Measurements from ENCODE around the gene ZSCAN9. TPM values are rescaled to one million over a fixed set of nuclear protein-coding genes. Genes with fewer than 3 reads are reported as not detected.

Gene ZSCAN9
- total and polyA plus RNA-seq, 2 of the 13 experiments (the other 11 are each of a cell fraction or from before 2014, with no cell fraction given): 14.6 to 17.8 TPM

DNA sequence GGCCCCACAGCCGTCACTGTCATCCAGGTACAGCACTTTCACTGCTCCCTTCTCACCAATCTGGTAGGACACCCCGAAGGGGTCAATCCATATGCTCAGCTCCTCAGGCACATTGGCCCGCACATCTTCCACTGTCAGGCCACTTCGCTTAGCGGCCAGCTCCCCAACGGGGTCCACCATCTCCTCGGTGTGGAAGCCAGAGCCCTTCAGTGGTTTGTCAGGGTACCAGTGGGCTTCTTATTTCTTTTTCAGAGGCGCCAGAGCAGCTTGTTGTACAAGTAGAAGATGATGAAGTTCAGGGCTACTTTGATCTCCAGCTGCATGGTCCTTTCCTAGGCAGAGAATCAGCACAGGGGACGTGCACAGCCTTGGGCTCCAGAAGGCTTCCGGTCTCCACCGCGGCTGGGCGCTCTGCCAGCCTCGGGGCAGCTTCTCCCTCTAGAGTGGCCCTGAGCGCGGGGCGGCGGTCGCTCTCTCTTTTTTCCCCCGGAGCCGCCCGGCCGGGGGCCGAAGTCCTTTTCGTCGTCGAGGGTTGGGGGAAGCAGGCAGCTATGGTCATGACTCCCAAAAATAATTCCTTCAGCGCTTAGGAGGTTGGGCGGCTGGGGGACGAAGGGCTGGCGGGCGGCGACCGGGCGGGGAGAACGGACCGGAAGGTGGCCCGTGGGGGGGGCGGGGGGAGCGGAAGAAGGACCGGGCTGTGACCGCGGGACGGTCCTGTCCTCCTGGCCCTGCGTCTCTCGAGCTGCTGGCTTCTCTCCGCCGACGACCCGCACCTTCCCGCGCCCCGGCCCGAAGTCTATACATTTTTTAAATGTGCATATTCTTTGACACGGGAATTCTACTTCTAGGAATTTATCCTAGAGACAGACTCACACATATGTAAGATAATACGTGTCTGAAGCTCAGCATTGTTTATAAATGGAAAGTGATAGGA lies 6.5 kb upstream of the ZSCAN9 start (continued):
- TF ChIP-seq ARNTL (CRISPR knock-in tag; IDR thresholded peaks at IDR 0.05) (no peak), GABPB1 (CRISPR knock-in tag; IDR thresholded peaks at IDR 0.05) (peak; percentile 94)

DNA sequence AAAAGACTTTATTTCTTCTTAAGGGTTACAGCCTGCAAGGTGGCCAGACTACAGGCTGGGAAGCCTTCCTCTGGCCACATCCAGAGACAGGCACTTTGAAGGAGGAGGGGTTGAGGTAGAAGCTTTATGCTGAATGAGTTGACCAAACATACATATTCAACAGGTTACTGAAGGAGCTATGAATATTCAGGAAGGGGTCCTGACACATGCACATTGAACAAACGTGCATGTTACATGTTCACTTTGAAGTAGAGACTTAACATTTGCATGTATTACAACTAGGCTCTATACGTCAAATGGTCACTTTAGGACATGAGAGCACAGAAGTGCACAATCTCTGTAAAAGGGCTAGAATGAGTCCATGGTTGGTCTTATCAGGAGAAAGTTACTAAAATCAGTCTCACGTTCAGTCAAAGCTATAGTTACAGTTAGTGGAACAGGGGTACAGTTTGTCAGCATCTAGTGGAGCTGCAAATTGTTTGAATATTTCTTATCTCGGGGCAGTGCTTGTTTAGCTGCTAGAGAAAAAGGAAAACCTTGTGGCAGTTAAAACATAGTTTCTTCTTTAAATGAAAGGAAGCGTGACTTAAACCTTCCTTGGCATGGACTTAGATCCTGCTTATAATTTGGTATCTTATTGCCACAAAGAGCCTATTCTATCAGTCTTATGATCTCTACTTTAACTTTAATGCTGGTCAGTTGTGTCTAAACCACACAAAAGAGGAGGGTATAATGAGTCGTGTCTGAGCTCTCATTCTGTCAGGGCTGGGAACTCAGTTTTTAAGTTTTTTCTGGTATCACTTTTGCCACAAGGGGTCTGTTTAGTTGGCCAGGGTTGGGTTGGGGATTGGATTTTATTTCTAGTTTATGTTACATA lies 4.6 kb upstream of the ZSCAN9 start:
- FAIRE-seq (no peak), DNase-seq (ENCODE audit: low spot score) (no peak), ATAC-seq (no peak)
- Histone ChIP-seq H3K9ac (ENCODE audit: insufficient read depth, low read depth, low read length) (no peak overlapping the region), H3K79me2 (ENCODE audit: insufficient read depth, low read length) (peaks cover 1% of the 10 kb centered on the region), H3K27ac (ENCODE audit: extremely low read length, insufficient read depth, low read length) (no peak overlapping the region), H3K4me1 (ENCODE audit: insufficient read depth, low read length) (peaks cover 54% of the 10 kb centered on the region), H4K20me1 (ENCODE audit: insufficient read depth, low read length) (no peaks in the 10 kb centered on the region), H2AFZ (ENCODE audit: low read length) (peak overlapping the region; percentile 30), H3K36me3 (replicated peaks in 1 of 2; ENCODE audit: control insufficient read depth in 1 of 2, insufficient read depth in 2 of 2, low read length in 2 of 2) (no peaks in the 10 kb centered on the region), H3K4me2 (ENCODE audit: low read depth, low read length) (peak overlapping the region; percentile 48), H3K9me3 (ENCODE audit: low read length) (no peaks in the 10 kb centered on the region), H3K27me3 (ENCODE audit: control insufficient read depth in 1 of 2, insufficient read depth in 2 of 2, low read length in 2 of 2) (no peaks in the 10 kb centered on the region; a peak in 2 of 5 replicates), H3K4me3 (replicated peaks in 1 of 3; ENCODE audit: insufficient read depth in 1 of 3, low read depth in 2 of 3, low read length in 3 of 3) (no peak overlapping the region)
- in situ Hi-C loops (cut with HindIII; ENCODE audit: extremely low pct_ligation_motif_present, low pct_unique_long_range_greater_than_20kb): loop anchor here (5.0 kb wide), 1 partner anchor 78 kb away; the partner anchor contains the start of gene ZKSCAN8
- intact Hi-C loops (cut with micrococcal nuclease; ENCODE audit: unreplicated experiment): no loop called here
- BruUV-seq (replicated peaks): no TSS peak
- ChIA-PET CTCF (ENCODE audit: low intra/inter-chr PET ratio, low total read pairs) (no interaction called here), POLR2A (interaction anchor here (0.7 to 4.4 kb wide), 5 partner anchors 46 to 140 kb away, joined by 3 to 15 read pairs (median 3); partner anchors contain the start of genes ZKSCAN8 and ZNF165)
- TF ChIP-seq ZNF124 (CRISPR knock-in tag; IDR thresholded peaks at IDR 0.05) (no peak), SAFB2 (CRISPR knock-in tag; IDR thresholded peaks at IDR 0.05; ENCODE audit: borderline replicate concordance, low read depth) (no peak), TAF15 (IDR thresholded peaks at IDR 0.05; ENCODE audit: low read depth, low read length, poor library complexity, severe bottlenecking) (no peak), ZNF776 (CRISPR knock-in tag; IDR thresholded peaks at IDR 0.05) (no peak), ZKSCAN8 (CRISPR knock-in tag; IDR thresholded peaks at IDR 0.05; ENCODE audit: borderline replicate concordance) (no peak), PTBP1 (IDR thresholded peaks at IDR 0.05; ENCODE audit: low read depth, low read length, poor library complexity, severe bottlenecking) (no peak)
- TF ChIP-seq, protein P1, sequence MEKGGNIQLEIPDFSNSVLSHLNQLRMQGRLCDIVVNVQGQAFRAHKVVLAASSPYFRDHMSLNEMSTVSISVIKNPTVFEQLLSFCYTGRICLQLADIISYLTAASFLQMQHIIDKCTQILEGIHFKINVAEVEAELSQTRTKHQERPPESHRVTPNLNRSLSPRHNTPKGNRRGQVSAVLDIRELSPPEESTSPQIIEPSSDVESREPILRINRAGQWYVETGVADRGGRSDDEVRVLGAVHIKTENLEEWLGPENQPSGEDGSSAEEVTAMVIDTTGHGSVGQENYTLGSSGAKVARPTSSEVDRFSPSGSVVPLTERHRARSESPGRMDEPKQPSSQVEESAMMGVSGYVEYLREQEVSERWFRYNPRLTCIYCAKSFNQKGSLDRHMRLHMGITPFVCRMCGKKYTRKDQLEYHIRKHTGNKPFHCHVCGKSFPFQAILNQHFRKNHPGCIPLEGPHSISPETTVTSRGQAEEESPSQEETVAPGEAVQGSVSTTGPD (CRISPR knock-in tag; IDR thresholded peaks at IDR 0.05): no peak
- 5% methylated on average over 6 of the region's 6 CpGs for WGBS (ENCODE audit: low lambda C conversion rate)
